ENCODE measurements around the gene IRF3. TPM values are rescaled to one million over a fixed set of nuclear protein-coding genes. Genes with fewer than 3 reads are reported as not detected.

Gene IRF3
- total RNA-seq, 4 donors from 2014 or later = 8.2 to 106 (median 63.9) TPM

- intact Hi-C loops (cut with DNase I; ENCODE audit: low total_unique reads) = no loop called here
Observed at GRCh38 chr19:49665036-49665350, 664 bp downstream of the IRF3 start.

GRCh38 chr19:49664171-49665035 is 1.3 kb downstream of the IRF3 start:
- Histone ChIP-seq H3K4me1 (peaks cover 0 to 6% of the 10 kb centered on the region in 2 donors), H3K27me3 (no peaks in the 10 kb centered on the region), H3K4me3 (peak overlapping the region; percentile 61 to 77), H3K36me3 (no peaks in the 10 kb centered on the region), H3K27ac (peak overlapping the region; percentile 87), H3K9me3 (no peaks in the 10 kb centered on the region)
- TF ChIP-seq POLR2A (IDR thresholded peaks at IDR 0.05) (peak; percentile 53 to 54), CTCF (IDR thresholded peaks at IDR 0.05) (peak; percentile 8 to 59 (median 39))
- DNase-seq = peak; percentile 89 to 90
- intact Hi-C loops (cut with DNase I; ENCODE audit: low total_unique reads) = no loop called here

More at GRCh38 chr19:49665036-49665350, 664 bp downstream of the IRF3 start:
- H3K4me3 ChIP-seq = peak overlapping the region; percentile 61 to 77
- no peaks in the 10 kb centered on the region for H3K27me3 ChIP-seq
- peaks cover 0 to 6% of the 10 kb centered on the region in 2 donors for H3K4me1 ChIP-seq
- DNase-seq = no peak
- H3K9me3 ChIP-seq = no peaks in the 10 kb centered on the region
- H3K27ac ChIP-seq = peak overlapping the region; percentile 87
- no peaks in the 10 kb centered on the region for H3K36me3 ChIP-seq
- no peak for TF ChIP-seq POLR2A (IDR thresholded peaks at IDR 0.05)
- no peak for TF ChIP-seq CTCF (IDR thresholded peaks at IDR 0.05)

- Histone ChIP-seq H3K27me3 (no peaks in the 10 kb centered on the region), H3K36me3 (no peaks in the 10 kb centered on the region), H3K9me3 (no peaks in the 10 kb centered on the region), H3K27ac (no peak overlapping the region), H3K4me1 (peaks cover 0 to 6% of the 10 kb centered on the region in 2 donors), H3K4me3 (no peak overlapping the region)
- no peak for DNase-seq
- intact Hi-C loops (cut with DNase I; ENCODE audit: low total_unique reads) = no loop called here
- TF ChIP-seq CTCF (IDR thresholded peaks at IDR 0.05) (no peak), POLR2A (IDR thresholded peaks at IDR 0.05) (no peak)
Observed at GRCh38 chr19:49663224-49663623, 2.4 kb downstream of the IRF3 start.

- Histone ChIP-seq H3K4me3 (no peak overlapping the region), H3K9me3 (no peaks in the 10 kb centered on the region), H3K36me3 (no peaks in the 10 kb centered on the region), H3K27me3 (no peaks in the 10 kb centered on the region), H3K27ac (no peak overlapping the region), H3K4me1 (peaks cover 0 to 6% of the 10 kb centered on the region in 2 donors)
- intact Hi-C loops (cut with DNase I; ENCODE audit: low total_unique reads) = no loop called here
- DNase-seq = no peak
- no peak for TF ChIP-seq CTCF (IDR thresholded peaks at IDR 0.05)
- TF ChIP-seq POLR2A (IDR thresholded peaks at IDR 0.05) = no peak
Observed at GRCh38 chr19:49662011-49662410, 3.6 kb downstream of the IRF3 start.

GRCh38 chr19:49660338-49660961 is 5.2 kb downstream of the IRF3 start:
- Histone ChIP-seq H3K27me3 (no peaks in the 10 kb centered on the region), H3K4me1 (no peaks in the 10 kb centered on the region), H3K9me3 (no peaks in the 10 kb centered on the region), H3K36me3 (no peaks in the 10 kb centered on the region), H3K27ac (no peak overlapping the region), H3K4me3 (no peak overlapping the region)
- intact Hi-C loops (cut with DNase I; ENCODE audit: low total_unique reads) = no loop called here
- DNase-seq = no peak
- TF ChIP-seq CTCF (IDR thresholded peaks at IDR 0.05) = no peak
- no peak for TF ChIP-seq POLR2A (IDR thresholded peaks at IDR 0.05)
